Measurements from ENCODE around the gene ZNF662.

DNA sequence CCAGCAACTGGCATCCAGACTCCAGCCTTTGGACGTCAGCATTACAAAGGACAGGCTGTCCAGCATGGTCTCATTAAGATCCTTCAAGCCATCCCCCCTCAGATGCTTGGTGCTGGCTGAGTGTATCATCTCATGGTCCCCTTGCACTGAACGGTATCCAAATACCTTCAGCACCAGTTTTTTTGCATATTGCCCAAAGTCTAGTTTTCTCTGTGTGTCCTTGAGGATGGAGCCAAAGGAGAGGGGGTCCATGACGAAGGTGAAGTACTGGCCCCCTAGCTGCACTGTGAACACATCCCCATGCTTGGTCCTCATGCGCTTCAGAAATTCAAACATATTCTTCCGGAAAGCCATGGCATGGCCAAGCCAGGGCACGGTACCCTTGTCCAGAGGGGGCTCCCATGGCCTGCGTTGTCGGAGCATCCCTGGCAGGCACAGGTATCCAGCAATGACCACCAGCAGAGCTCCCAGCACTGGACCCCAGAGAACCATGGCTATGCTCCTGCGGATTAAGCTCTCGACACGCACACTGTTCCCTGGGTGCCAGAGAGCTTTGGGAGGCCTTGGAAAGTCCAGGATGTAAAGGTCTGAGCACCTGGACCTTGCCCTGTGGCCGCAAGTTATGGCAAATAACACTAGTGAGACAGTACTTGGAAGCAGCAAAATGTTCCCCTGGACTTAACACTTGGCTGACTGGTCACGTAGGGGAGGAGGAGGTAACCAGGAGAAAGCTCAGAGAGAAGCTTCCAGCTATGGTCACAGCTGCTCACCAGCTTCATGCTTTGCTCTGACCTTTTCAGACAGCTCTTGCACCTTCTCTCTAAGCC, 30.4 kb upstream of the ZNF662 start, which contains the start of gene CYP8B1:
- no peak for TF ChIP-seq POLR2A (IDR thresholded peaks at IDR 0.05)
- TF ChIP-seq, protein P1, sequence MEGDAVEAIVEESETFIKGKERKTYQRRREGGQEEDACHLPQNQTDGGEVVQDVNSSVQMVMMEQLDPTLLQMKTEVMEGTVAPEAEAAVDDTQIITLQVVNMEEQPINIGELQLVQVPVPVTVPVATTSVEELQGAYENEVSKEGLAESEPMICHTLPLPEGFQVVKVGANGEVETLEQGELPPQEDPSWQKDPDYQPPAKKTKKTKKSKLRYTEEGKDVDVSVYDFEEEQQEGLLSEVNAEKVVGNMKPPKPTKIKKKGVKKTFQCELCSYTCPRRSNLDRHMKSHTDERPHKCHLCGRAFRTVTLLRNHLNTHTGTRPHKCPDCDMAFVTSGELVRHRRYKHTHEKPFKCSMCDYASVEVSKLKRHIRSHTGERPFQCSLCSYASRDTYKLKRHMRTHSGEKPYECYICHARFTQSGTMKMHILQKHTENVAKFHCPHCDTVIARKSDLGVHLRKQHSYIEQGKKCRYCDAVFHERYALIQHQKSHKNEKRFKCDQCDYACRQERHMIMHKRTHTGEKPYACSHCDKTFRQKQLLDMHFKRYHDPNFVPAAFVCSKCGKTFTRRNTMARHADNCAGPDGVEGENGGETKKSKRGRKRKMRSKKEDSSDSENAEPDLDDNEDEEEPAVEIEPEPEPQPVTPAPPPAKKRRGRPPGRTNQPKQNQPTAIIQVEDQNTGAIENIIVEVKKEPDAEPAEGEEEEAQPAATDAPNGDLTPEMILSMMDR (IDR thresholded peaks at IDR 0.05), result no peak
- no peak for TF ChIP-seq POLR2AphosphoS5 (IDR thresholded peaks at IDR 0.05)

Measured in prostate gland (tissue), 2 donors.